NCI-H69 (cell line): ENCODE results near the gene RDX.
"Not testable (repeated sequence)": the region's sequence is repeated elsewhere in the genome, so short reads cannot be mapped to it uniquely, and the experiment has no call there.

Experiments used
- DNase-seq: peaks from one replicate; lab custom pipeline; 2025; lab: John Stamatoyannopoulos, UW

Gene RDX

GRCh38 chr11:110296226-110297075, at the start of gene RDX:
Gene RDX (minus strand): TSS chr11:110296614. CDS start chr11:110279692, 16,922 bp downstream.
- peak; percentile 97 for DNase-seq

GRCh38 chr11:110345743-110346142, 49.3 kb upstream of the RDX start:
- no peak for DNase-seq

- no peak for DNase-seq
Measured at GRCh38 chr11:110340436-110340835, 44.0 kb upstream of the RDX start.

GRCh38 chr11:110339456-110340250, 43.2 kb upstream of the RDX start:
- no peak for DNase-seq

GRCh38 chr11:110338684-110339083, 42.3 kb upstream of the RDX start:
- no peak for DNase-seq

GRCh38 chr11:110337570-110338193, 41.3 kb upstream of the RDX start:
- DNase-seq, result peak; percentile 21

GRCh38 chr11:110336054-110336453, 39.6 kb upstream of the RDX start:
- DNase-seq, result no peak

GRCh38 chr11:110335358-110335757, 38.9 kb upstream of the RDX start:
- DNase-seq, result no peak

- no peak for DNase-seq
Measured at GRCh38 chr11:110331626-110332025, 35.2 kb upstream of the RDX start.

- peak; percentile 71 for DNase-seq
Measured at GRCh38 chr11:110329445-110329844, 33.0 kb upstream of the RDX start.

- no peak for DNase-seq
Measured at GRCh38 chr11:110327508-110327907, 31.1 kb upstream of the RDX start.

- DNase-seq, result no peak
Measured at GRCh38 chr11:110323786-110324185, 27.4 kb upstream of the RDX start.

- DNase-seq, result peak; percentile 24
Measured at GRCh38 chr11:110319501-110319900, 23.1 kb upstream of the RDX start.

GRCh38 chr11:110318638-110319404, 22.4 kb upstream of the RDX start:
- DNase-seq, result peak; percentile 66

- DNase-seq, result peak; percentile 94
Measured at GRCh38 chr11:110317516-110317932, 21.1 kb upstream of the RDX start.

- peak; percentile 10 for DNase-seq
Measured at GRCh38 chr11:110314366-110315095, 18.1 kb upstream of the RDX start.

GRCh38 chr11:110312670-110313069, 16.3 kb upstream of the RDX start:
- DNase-seq, result no peak

- peak; percentile 67 for DNase-seq
Measured at GRCh38 chr11:110311783-110312579, 15.6 kb upstream of the RDX start.

GRCh38 chr11:110308071-110308470, 11.7 kb upstream of the RDX start:
- peak; percentile 36 for DNase-seq

GRCh38 chr11:110306019-110306388, 9.6 kb upstream of the RDX start:
- DNase-seq, result not testable (repeated sequence)
